Naive thymus-derived CD4-positive, alpha-beta T cell (primary cell): Measurements from ENCODE around the gene KRTAP12-2. TPM values are rescaled to one million over a fixed set of nuclear protein-coding genes. Genes with fewer than 3 reads are reported as not detected.

Experiments used
- polyA plus RNA-seq, 2 donors: library from polyadenylated mRNA; unstranded; fragments of 300-500 nt; fragmentation: Illumina TruSeq; gene quantifications; one replicate each; pipeline ENCODE4 v1.2.3, GENCODE V29; 2021
- total RNA-seq, 6 experiments: library from RNA in 5 of 6; stranded (reverse) in 5 of 6; gene quantifications; 1 replicate in 5 of 6; 2 replicates in 1 of 6; pipeline ENCODE4 v1.2.3 and lab custom pipeline; 2021 to 2026

The KRTAP12-2 gene
- total and polyA plus RNA-seq, 7 experiments from 2014 or later, result not detected

Other genes starting within 250 kb of the KRTAP12-2 start
- 1 to 10 TPM in 3 of 5 experiments, under 1 TPM in 2; 0.79 to 3.3 (median 1.0) TPM for gene LRRC3, start 211.4 kb downstream of the KRTAP12-2 start, total RNA-seq
- gene LRRC3, start 211.4 kb downstream of the KRTAP12-2 start, polyA plus RNA-seq, result under 1 TPM; 0.06 to 0.66 TPM
- not detected for gene KRTAP10-1, start 126.7 kb downstream of the KRTAP12-2 start, total RNA-seq
- gene KRTAP10-1, start 126.7 kb downstream of the KRTAP12-2 start, polyA plus RNA-seq, result not detected
- not detected for gene KRTAP10-2, start 115.4 kb downstream of the KRTAP12-2 start, total RNA-seq
- gene KRTAP10-2, start 115.4 kb downstream of the KRTAP12-2 start, polyA plus RNA-seq, result not detected
- not detected for gene KRTAP10-3, start 108.1 kb downstream of the KRTAP12-2 start, total RNA-seq
- gene KRTAP10-3, start 108.1 kb downstream of the KRTAP12-2 start, polyA plus RNA-seq, result not detected
- gene KRTAP10-4, start 93.2 kb downstream of the KRTAP12-2 start, total RNA-seq, result not detected
- not detected for gene KRTAP10-4, start 93.2 kb downstream of the KRTAP12-2 start, polyA plus RNA-seq
- not detected for gene KRTAP10-5, start 86.3 kb downstream of the KRTAP12-2 start, total RNA-seq
- not detected for gene KRTAP10-5, start 86.3 kb downstream of the KRTAP12-2 start, polyA plus RNA-seq
- gene KRTAP10-6, start 74.4 kb downstream of the KRTAP12-2 start, total RNA-seq, result not detected
- not detected for gene KRTAP10-6, start 74.4 kb downstream of the KRTAP12-2 start, polyA plus RNA-seq
- not detected for gene KRTAP10-7, start 66.3 kb downstream of the KRTAP12-2 start, total RNA-seq
- gene KRTAP10-7, start 66.3 kb downstream of the KRTAP12-2 start, polyA plus RNA-seq, result not detected
- gene KRTAP10-8, start 54.8 kb downstream of the KRTAP12-2 start, total RNA-seq, result not detected
- not detected for gene KRTAP10-8, start 54.8 kb downstream of the KRTAP12-2 start, polyA plus RNA-seq
- not detected for gene KRTAP10-9, start 39.8 kb downstream of the KRTAP12-2 start, total RNA-seq
- not detected for gene KRTAP10-9, start 39.8 kb downstream of the KRTAP12-2 start, polyA plus RNA-seq
- gene KRTAP10-10, start 29.6 kb downstream of the KRTAP12-2 start, total RNA-seq, result not detected
- gene KRTAP10-10, start 29.6 kb downstream of the KRTAP12-2 start, polyA plus RNA-seq, result not detected
- gene KRTAP10-11, start 20.5 kb downstream of the KRTAP12-2 start, total RNA-seq, result not detected
- not detected for gene KRTAP10-11, start 20.5 kb downstream of the KRTAP12-2 start, polyA plus RNA-seq
- gene KRTAP12-4, start 12.3 kb downstream of the KRTAP12-2 start, total RNA-seq, result not detected
- not detected for gene KRTAP12-4, start 12.3 kb downstream of the KRTAP12-2 start, polyA plus RNA-seq
- gene KRTAP12-3, start 9.0 kb downstream of the KRTAP12-2 start, total RNA-seq, result 1 to 10 TPM in 1 of 5 experiments, not detected in 4; 1.1 TPM
- not detected for gene KRTAP12-3, start 9.0 kb downstream of the KRTAP12-2 start, polyA plus RNA-seq
- gene KRTAP12-1, start 15.2 kb upstream of the KRTAP12-2 start, total RNA-seq, result not detected
- gene KRTAP12-1, start 15.2 kb upstream of the KRTAP12-2 start, polyA plus RNA-seq, result not detected
- not detected for gene KRTAP10-12, start 30.2 kb upstream of the KRTAP12-2 start, total RNA-seq
- gene KRTAP10-12, start 30.2 kb upstream of the KRTAP12-2 start, polyA plus RNA-seq, result not detected
- gene TSPEAR, start 44.6 kb upstream of the KRTAP12-2 start, total RNA-seq, result not detected
- under 1 TPM in 1 of 2 donors, not detected in 1; 0.07 TPM for gene TSPEAR, start 44.6 kb upstream of the KRTAP12-2 start, polyA plus RNA-seq
- gene UBE2G2, start 134.9 kb upstream of the KRTAP12-2 start, total RNA-seq, result 100 to 1,000 TPM; 108 to 150 (median 129) TPM
- 10 to 100 TPM; 50.7 to 65.8 TPM for gene UBE2G2, start 134.9 kb upstream of the KRTAP12-2 start, polyA plus RNA-seq
- gene SUMO3, start 151.1 kb upstream of the KRTAP12-2 start, total RNA-seq, result 10 to 100 TPM; 46.9 to 91.7 (median 70.2) TPM
- gene SUMO3, start 151.1 kb upstream of the KRTAP12-2 start, polyA plus RNA-seq, result 10 to 100 TPM; 85.1 to 88.9 TPM
- gene PTTG1IP, start 206.8 kb upstream of the KRTAP12-2 start, total RNA-seq, result 100 to 1,000 TPM in 2 of 5 experiments, 10 to 100 TPM in 3; 83.8 to 122 (median 95.6) TPM
- 10 to 100 TPM; 60.9 to 79.8 TPM for gene PTTG1IP, start 206.8 kb upstream of the KRTAP12-2 start, polyA plus RNA-seq